DMS53 (cell line): ENCODE measurements around the gene NUDT22.
"Not testable (repeated sequence)": the region's sequence is repeated elsewhere in the genome, so short reads cannot be mapped to it uniquely, and the experiment has no call there.

Experiments used
- DNase-seq: peaks from one replicate; lab custom pipeline; 2025; lab: John Stamatoyannopoulos, UW

The NUDT22 gene

GRCh38 chr11:64243236-64243854 is 17.3 kb downstream of the NUDT22 start:
- peak; percentile 45 for DNase-seq

- no peak for DNase-seq
These were observed 18.0 kb downstream of the NUDT22 start for GRCh38 chr11:64244107-64244506.

- peak; percentile 46 for DNase-seq
These were observed 18.9 kb downstream of the NUDT22 start for GRCh38 chr11:64244966-64245365.

DNA sequence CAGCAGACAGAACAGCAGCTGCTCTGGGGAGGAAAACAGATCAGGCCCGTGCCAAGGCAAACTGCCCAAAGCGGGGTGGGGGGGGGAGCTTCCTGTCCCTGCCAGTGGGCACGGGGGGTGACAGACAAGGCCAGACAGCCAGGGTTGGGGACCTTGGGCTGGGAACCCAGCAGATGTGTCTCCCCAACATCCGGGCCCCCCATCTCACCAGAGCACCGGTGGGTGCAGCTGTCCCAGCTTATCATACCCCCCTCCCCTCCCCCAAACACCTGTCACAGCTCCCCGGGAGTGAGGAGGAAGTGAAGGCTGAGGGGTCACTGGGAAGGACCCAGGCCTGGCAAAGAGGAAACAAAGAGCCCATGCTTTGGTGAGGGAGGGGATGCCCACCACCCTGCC is 19.3 kb downstream of the NUDT22 start:
- DNase-seq: peak; percentile 84

GRCh38 chr11:64245797-64246620 is 19.9 kb downstream of the NUDT22 start:
- peak; percentile 93 for DNase-seq

DNA sequence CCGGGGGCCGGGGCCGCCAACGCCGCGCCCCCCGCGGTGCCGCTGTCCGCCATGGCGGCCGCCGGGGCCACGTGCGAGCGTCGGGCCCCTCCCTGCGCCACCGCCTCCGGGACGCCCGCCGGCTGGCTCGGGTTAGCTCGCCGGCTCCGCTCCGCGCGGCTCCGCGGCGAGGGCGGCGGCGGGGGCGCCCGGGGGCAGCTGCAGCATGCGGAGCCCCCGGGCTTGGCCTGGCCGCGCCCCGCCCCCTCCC is 20.5 kb downstream of the NUDT22 start:
- not testable (repeated sequence) for DNase-seq

DNA sequence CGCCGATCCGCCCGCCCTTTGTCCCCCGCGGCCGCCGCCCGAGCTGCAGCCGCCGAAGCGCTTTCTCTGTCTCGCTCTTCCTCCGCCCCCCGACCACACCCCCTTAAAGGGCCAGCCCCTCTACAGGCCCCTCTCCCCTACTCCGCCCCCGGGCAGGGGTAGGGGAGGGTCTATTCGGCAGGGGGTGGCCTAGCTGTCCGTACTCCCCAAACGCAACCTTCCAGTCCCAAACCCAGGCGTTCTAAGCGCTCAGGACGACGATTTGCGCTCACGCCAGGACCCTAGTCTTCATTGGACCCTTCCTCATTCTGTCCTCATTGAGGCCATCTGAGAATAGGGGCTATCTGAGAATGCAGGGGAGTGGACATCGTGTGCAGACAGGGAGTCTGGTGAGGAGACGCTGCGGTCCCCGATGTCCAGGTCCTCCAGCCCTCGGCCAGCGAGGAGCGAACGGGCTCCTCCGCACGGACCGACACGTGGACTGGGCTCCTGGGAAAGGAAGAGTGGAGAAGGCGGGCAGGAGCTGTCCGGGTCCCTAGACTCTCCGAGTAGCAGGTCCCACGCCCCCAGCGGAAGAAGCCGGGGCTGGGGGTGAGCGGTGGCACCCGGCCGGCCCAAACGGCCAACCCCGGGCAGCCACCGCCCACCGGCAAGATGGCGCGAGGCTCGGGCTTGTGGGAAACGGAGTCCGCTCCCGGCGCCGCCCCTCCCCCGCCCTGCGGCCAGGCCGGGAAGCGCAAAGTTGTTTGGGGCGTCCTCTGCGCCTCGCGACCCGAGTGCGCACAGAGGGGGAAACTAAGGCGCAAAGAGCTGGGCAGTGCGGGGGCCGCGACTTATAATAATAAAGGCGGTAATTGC is 21.0 kb downstream of the NUDT22 start, which contains the start of gene PPP1R14B:
TSS of gene PPP1R14B (minus strand) at position 73 of the 858 bp plus-strand sequence. CDS start 270 bp downstream, outside the sequence.
- peak; percentile 97 for DNase-seq

GRCh38 chr11:64247729-64248531 is 21.9 kb downstream of the NUDT22 start:
- peak; percentile 59 for DNase-seq

- no peak for DNase-seq
These were observed 22.5 kb downstream of the NUDT22 start for GRCh38 chr11:64248578-64248977.

- DNase-seq: no peak
These were observed 23.0 kb downstream of the NUDT22 start for GRCh38 chr11:64249038-64249437.

DNA sequence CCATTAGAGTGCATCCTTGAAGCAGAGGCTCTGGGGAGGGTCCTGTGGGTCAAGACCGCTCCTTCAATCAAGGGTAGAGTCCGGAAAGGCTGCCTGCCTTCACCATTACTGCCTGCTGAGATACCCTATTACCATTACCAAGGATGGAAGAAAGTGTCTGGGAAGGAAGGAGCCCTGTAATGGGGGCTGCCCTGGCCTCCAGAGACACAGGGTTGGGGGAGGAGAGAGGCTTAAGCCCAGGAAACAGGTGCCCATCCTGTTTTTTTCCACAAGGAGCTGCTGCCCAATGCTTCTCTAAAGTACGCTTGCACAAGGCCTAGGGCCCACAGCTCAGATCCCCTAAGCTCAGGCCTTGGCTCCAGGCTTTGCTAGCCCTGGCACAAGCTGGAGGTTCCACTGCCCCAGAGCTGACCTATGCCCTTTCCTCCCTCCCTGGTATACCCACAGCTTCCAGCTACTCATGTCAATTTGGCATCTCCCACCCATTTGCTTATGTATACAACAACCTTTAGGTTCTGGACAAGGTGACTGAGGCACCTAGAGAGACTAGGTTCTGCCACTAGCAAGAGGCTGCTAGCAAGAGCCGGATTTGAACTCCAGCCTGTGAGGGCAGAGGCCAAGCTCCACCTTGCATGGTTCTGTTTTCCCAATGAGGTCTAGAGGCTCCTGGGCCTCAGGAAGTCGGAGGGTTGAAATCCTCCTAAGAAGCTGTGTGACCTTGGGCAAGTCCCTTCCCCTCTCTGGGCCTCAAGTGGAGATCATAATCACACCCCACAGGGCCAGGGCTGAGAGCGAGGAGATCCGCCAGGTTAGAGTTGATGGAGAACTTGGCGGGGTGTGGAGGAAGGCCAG is 23.7 kb downstream of the NUDT22 start:
- DNase-seq: peak; percentile 32

- DNase-seq: peak; percentile 69
These were observed 24.4 kb downstream of the NUDT22 start for GRCh38 chr11:64250415-64251015.

- DNase-seq: peak; percentile 77
These were observed 25.1 kb downstream of the NUDT22 start, which contains the start of gene PLCB3 for GRCh38 chr11:64251016-64251752. Gene PLCB3, plus strand, starts transcription at chr11:64251530. Its CDS starts 120 bp downstream, at chr11:64251650.

DNA sequence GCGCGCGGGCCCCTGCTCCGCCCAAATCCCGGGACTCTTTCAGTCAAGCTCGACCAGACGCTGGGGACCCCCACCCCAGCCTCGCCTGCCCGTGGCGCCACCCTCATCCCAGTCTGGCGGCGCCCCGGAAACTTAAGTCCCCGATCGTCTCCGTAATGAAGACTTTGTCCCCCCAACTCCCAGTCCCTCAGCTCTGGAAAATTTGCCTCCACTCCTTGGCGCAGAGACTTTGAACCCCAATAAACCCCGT is 25.6 kb downstream of the NUDT22 start:
- no peak for DNase-seq

DNA sequence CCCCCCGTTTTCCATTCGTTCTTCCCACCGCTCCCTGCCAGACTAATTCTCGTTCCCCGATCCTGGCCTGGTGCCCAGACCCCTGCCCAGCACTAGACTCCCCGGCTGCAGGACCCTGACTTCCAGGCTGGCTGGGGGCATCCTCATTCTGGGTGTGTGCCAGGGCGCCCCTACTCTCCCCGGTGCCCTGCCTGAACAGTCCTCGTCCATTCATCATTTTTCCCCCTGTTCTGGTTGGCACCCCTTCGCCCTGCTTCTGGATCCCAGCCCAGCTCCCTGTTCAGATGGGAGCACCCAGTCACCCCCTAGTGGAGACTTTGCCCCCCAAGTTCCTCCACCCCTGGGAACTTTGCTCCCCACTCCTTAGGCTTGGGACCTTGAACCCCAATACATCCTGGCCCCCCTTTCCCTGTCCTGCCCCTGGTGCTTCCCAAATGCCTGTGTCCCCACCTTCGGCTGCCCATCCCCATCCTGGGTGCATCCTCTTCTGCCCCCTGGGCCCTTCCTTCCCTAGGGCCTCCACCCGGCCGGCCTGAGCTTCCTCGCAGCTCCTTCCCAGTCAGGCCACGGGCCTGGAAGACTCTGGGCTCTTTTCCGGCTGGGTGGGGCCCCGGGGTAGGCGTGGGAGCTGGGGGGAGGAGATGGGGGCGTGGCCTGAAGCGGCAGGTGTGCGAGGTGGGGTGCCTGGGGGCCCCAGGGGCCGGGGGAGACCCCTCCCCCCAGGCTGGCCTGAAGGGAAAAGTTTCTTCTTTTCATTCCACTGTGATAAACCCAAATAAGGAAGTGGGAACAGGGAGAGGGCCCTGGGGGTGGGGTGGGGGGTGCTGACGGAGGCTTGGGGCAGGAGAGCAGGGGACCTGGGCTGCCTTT is 26.2 kb downstream of the NUDT22 start:
- DNase-seq: peak; percentile 64

DNA sequence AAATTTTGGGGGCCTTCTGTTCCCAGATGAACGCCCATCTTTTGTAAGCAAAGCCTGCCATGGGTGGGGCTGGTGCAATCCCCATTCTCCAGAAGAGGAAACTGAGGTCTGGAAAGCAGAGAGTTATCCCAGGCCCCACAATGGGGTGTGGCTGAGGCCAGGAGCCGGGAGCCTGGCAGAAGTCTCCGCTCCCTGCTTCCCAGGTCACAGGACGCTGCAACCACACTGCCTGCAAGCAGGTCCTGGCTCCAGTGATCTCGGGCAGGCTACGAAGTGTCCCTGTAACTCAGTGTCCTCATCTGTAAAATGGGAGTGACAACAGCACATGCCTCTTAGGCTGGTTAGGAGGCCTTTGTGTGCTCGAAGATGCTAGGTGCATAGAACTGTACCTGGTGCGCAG is 27.0 kb downstream of the NUDT22 start:
- DNase-seq: no peak

DNA sequence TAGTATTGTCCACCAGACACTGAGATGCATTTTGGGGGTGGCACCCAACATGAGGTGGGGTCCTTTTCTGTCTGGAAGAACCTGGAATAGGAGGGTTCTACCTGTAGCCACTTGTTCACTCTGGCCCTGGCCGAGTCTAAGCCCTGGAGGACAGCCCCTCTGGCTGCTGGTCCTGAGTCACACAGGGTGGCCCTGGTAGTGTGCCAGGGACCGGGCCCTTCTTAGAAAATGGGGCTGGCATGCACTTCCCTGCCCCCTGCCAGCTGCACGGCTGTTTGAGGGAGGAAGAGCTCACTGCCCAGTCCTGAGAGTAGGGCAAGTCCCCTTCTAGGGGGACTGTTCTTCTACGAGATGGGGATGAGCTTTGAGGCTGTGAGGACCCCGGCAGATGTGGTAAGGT is 27.4 kb downstream of the NUDT22 start:
- no peak for DNase-seq

- no peak for DNase-seq
These were observed 28.3 kb downstream of the NUDT22 start for GRCh38 chr11:64254326-64254725.
